B cell (primary cell): ENCODE results near the gene TPSB2. TPM values are rescaled to one million over a fixed set of nuclear protein-coding genes. Genes with fewer than 3 reads are reported as not detected.

Experiments used
- ATAC-seq: fragments of 200-7000 bp; cut with Tn5 transposase; one replicate; pipeline ENCODE4 v1.10.0; 2021; ENCODE audit warnings: low read depth, mild to moderate bottlenecking, moderate number of reproducible peaks, moderate library complexity
- CTCF ChIA-PET: fragments of 350-600 bp; sonication (Branson Sonifier 250); formaldehyde crosslinking; loops from one replicate; lab custom pipeline; 2021; ENCODE audit warnings: antibody characterized with exemption, inconsistent platforms; lab: Charles Lee
- POLR2A ChIA-PET: fragments of 350-600 bp; sonication (Branson Sonifier 250); formaldehyde crosslinking; loops from one replicate; lab custom pipeline; 2021; ENCODE audit warnings: antibody characterized with exemption; lab: Charles Lee
- DNase-seq: peaks from one replicate; pipeline ENCODE4 v3.0.0; 2013
- H2AFZ ChIP-seq: 2 replicates; pipeline ENCODE4 v1.6.1; 2012; ENCODE audit warnings: mild to moderate bottlenecking, low read depth, low read length; ENCODE audit not compliant: insufficient read depth, poor library complexity, severe bottlenecking
- H3K27ac ChIP-seq, 2 donors: 1 replicate in 1 of 2; 2 replicates in 1 of 2; pipeline ENCODE4 v1.5.1; 2012 to 2013; ENCODE audit warnings: low read length in 2 of 2, mild to moderate bottlenecking in 2 of 2, moderate library complexity in 1 of 2
- H3K27me3 ChIP-seq, 4 experiments: fragments of 200-600 bp in 1 of 4; sonication (generic) in 1 of 4; replicated peaks in 1 of 4; 1 replicate in 2 of 4; 2 replicates in 2 of 4; pipeline versions ENCODE4 v1.6.1 to v1.7.0; 2013 to 2016; ENCODE audit warnings: low read length in 3 of 4, mild to moderate bottlenecking in 2 of 4, mixed read lengths in 1 of 4, moderate library complexity in 1 of 4; ENCODE audit not compliant: insufficient read depth in 4 of 4, control insufficient read depth in 3 of 4; ENCODE audit errors: control extremely low read depth in 1 of 4
- H3K36me3 ChIP-seq, 2 experiments: replicated peaks in 1 of 2; 1 replicate in 1 of 2; 2 replicates in 1 of 2; pipeline versions ENCODE4 v1.6.1 to v1.7.1; 2013; ENCODE audit warnings: low read length in 1 of 2; ENCODE audit not compliant: insufficient read depth in 2 of 2, control insufficient read depth in 1 of 2; ENCODE audit errors: control extremely low read depth in 1 of 2, extremely low read depth in 1 of 2
- H3K4me1 ChIP-seq, 2 donors: fragments of 200-600 bp in 1 of 2; sonication (generic) in 1 of 2; 1 replicate in 1 of 2; 2 replicates in 1 of 2; pipeline versions ENCODE4 v1.5.1 to v1.6.1; 2013 to 2017; ENCODE audit warnings: low read length in 2 of 2; ENCODE audit not compliant: control insufficient read depth in 2 of 2, insufficient read depth in 2 of 2
- H3K4me2 ChIP-seq: replicated peaks from 2 replicates; pipeline ENCODE3; 2012; ENCODE audit warnings: mild to moderate bottlenecking, low read depth, low read length; ENCODE audit not compliant: poor library complexity, severe bottlenecking
- H3K4me3 ChIP-seq, 5 experiments: fragments of 200-600 bp in 1 of 5; sonication (generic) in 1 of 5; 1 replicate in 3 of 5; 2 replicates in 2 of 5; pipeline versions ENCODE4 v1.5.1 to v1.7.0; 2011 to 2016; ENCODE audit warnings: low read length in 4 of 5, mild to moderate bottlenecking in 4 of 5, low read depth in 2 of 5, control low read depth in 1 of 5, moderate library complexity in 1 of 5; ENCODE audit not compliant: insufficient read depth in 1 of 5; ENCODE audit errors: control extremely low read depth in 1 of 5, extremely low read depth in 1 of 5
- H3K79me2 ChIP-seq: fragments of 200-600 bp; sonication (generic); one replicate; pipeline ENCODE4 v1.6.0; 2016; ENCODE audit warnings: low read length; ENCODE audit not compliant: control insufficient read depth, insufficient read depth
- H3K9ac ChIP-seq: fragments of 200-600 bp; sonication (generic); 2 replicates; pipeline ENCODE4 v1.6.1; 2017; ENCODE audit warnings: mild to moderate bottlenecking, low read length, moderate library complexity
- H3K9me3 ChIP-seq, 3 donors: one replicate each; pipeline versions ENCODE4 v1.6.1 to v1.7.1; 2013; ENCODE audit warnings: low read length in 2 of 3; ENCODE audit not compliant: control insufficient read depth in 2 of 3, insufficient read depth in 1 of 3; ENCODE audit errors: control extremely low read depth in 1 of 3
- H4K20me1 ChIP-seq: 2 replicates; pipeline ENCODE4 v1.6.0; 2012; ENCODE audit warnings: mild to moderate bottlenecking, low read length; ENCODE audit not compliant: insufficient read depth, control insufficient read depth, poor library complexity, severe bottlenecking
- H3K27ac Mint-ChIP-seq: one replicate; pipeline ENCODE4 v1.8.0; 2021; ENCODE audit warnings: mixed read lengths
- H3K27me3 Mint-ChIP-seq: one replicate; pipeline ENCODE4 v1.8.0; 2021; ENCODE audit warnings: mixed read lengths
- H3K4me1 Mint-ChIP-seq: one replicate; pipeline ENCODE4 v1.8.0; 2021; ENCODE audit warnings: mixed read lengths
- H3K4me3 Mint-ChIP-seq: one replicate; pipeline ENCODE4 v1.8.0; 2021; ENCODE audit warnings: mixed read lengths
- H3K9me3 Mint-ChIP-seq: one replicate; pipeline ENCODE4 v1.8.0; 2022; ENCODE audit warnings: mixed read lengths; ENCODE audit not compliant: insufficient read depth
- CTCF ChIP-seq: fragments of 200-600 bp; IDR thresholded peaks from one replicate; pipeline ENCODE4 v1.8.0; 2022; ENCODE audit warnings: antibody characterized with exemption, mild to moderate bottlenecking
- EZH2 ChIP-seq: IDR thresholded peaks from 2 replicates; pipeline ENCODE4 v1.6.1; 2012; ENCODE audit warnings: borderline replicate concordance, low read depth, mild to moderate bottlenecking, moderate library complexity, low read length; ENCODE audit not compliant: insufficient read depth, poor library complexity, severe bottlenecking
- WGBS: methylation state at CpG from one replicate; pipeline ENCODE4 v1.1.5; 2013; ENCODE audit warnings: missing lambda C conversion rate; ENCODE audit not compliant: insufficient coverage; 5-methylcytosine and 5-hydroxymethylcytosine counted together
- intact Hi-C: fragments of 100-400 bp; cut with micrococcal nuclease; formaldehyde crosslinking; loops from one replicate; pipeline ENCODE4 v1.10.0; 2022
- polyA plus RNA-seq: library from polyadenylated mRNA; depleted of rRNA; stranded (reverse); fragments of >200 nt; gene quantifications from 2 replicates; pipeline ENCODE4 v1.2.3, GENCODE V29; 2012
- total RNA-seq, 2 donors: library from RNA; stranded (reverse); fragments of 120-200 nt in 1 of 2; gene quantifications; 1 replicate in 1 of 2; 2 replicates in 1 of 2; pipeline versions ENCODE4 v1.2.3 to v1.2.4, GENCODE V29; 2013 to 2022

The TPSB2 gene
- total and polyA plus RNA-seq, 2 donors (not counting 1 experiment from before 2014, with no cell fraction given), result not detected

- H3K4me3 ChIP-seq, result no peak overlapping the region
- Mint-ChIP-seq H3K27ac (no peak overlapping the region), H3K27me3 (no peaks in the 10 kb centered on the region), H3K4me1 (no peaks in the 10 kb centered on the region), H3K4me3 (no peak overlapping the region), H3K9me3 (no peaks in the 10 kb centered on the region)
- H2AFZ ChIP-seq, result no peak overlapping the region
- intact Hi-C loops, result no loop called here
- no peak for ATAC-seq
- H3K9me3 ChIP-seq, result no peaks in the 10 kb centered on the region
- ChIA-PET CTCF (no interaction called here), POLR2A (no interaction called here)
- no peak overlapping the region for H3K27ac ChIP-seq
- 84% methylated on average over 24 of the region's 24 CpGs for WGBS
- no peaks in the 10 kb centered on the region for H3K4me1 ChIP-seq
- H4K20me1 ChIP-seq, result no peaks in the 10 kb centered on the region
- DNase-seq, result no peak
- no peaks in the 10 kb centered on the region for H3K36me3 ChIP-seq
- no peaks in the 10 kb centered on the region for H3K79me2 ChIP-seq
- TF ChIP-seq CTCF (no peak), EZH2 (no peak)
- no peak overlapping the region for H3K9ac ChIP-seq
- no peaks in the 10 kb centered on the region for H3K27me3 ChIP-seq
- no peak overlapping the region for H3K4me2 ChIP-seq
These were observed 10.9 kb downstream of the TPSB2 start for GRCh38 chr16:1218930-1219611.

GRCh38 chr16:1218061-1218929 is 11.7 kb downstream of the TPSB2 start:
- 89% methylated on average over 48 of the region's 49 CpGs for WGBS
- no peak overlapping the region for H3K4me3 Mint-ChIP-seq

More at GRCh38 chr16:1218061-1218929, 11.7 kb downstream of the TPSB2 start:
- DNase-seq (no peak), ATAC-seq (no peak)
- no peaks in the 10 kb centered on the region for H3K4me1 ChIP-seq
- POLR2A ChIA-PET, result no interaction called here
- Mint-ChIP-seq H3K27ac (no peak overlapping the region), H3K4me1 (no peaks in the 10 kb centered on the region), H3K9me3 (no peaks in the 10 kb centered on the region), H3K27me3 (no peaks in the 10 kb centered on the region)
- CTCF ChIA-PET, result no interaction called here
- no peaks in the 10 kb centered on the region for H4K20me1 ChIP-seq
- H3K4me3 ChIP-seq, result no peak overlapping the region
- no peaks in the 10 kb centered on the region for H3K79me2 ChIP-seq
- no peaks in the 10 kb centered on the region for H3K9me3 ChIP-seq
- H3K27me3 ChIP-seq, result no peaks in the 10 kb centered on the region
- TF ChIP-seq CTCF (no peak), EZH2 (no peak)
- no peaks in the 10 kb centered on the region for H3K36me3 ChIP-seq
- no peak overlapping the region for H3K27ac ChIP-seq
- no peak overlapping the region for H2AFZ ChIP-seq
- intact Hi-C loops, result no loop called here
- no peak overlapping the region for H3K4me2 ChIP-seq
- H3K9ac ChIP-seq, result no peak overlapping the region
